Parathyroid adenoma (tissue), 2 donors: ENCODE measurements around the gene GDF10.
A peak's percentile ranks its signal among the peaks of the same experiment; 100 is the strongest.

Experiments used
- H2AFZ ChIP-seq: fragments of 300-600 bp; sonication (generic); one replicate; pipeline ENCODE4 v1.7.0; 2017; ENCODE audit warnings: antibody characterized with exemption, mild to moderate bottlenecking
- H3K27ac ChIP-seq: fragments of 300-600 bp; sonication (generic); one replicate; pipeline ENCODE4 v1.7.0; 2017
- H3K27me3 ChIP-seq: fragments of 300-600 bp; sonication (generic); one replicate; pipeline ENCODE4 v1.7.0; 2017; ENCODE audit warnings: low read length; ENCODE audit not compliant: control insufficient read depth, insufficient read depth
- H3K36me3 ChIP-seq: fragments of 300-600 bp; sonication (generic); one replicate; pipeline ENCODE4 v1.7.0; 2017; ENCODE audit warnings: low read length; ENCODE audit not compliant: control insufficient read depth, insufficient read depth
- H3K4me1 ChIP-seq: fragments of 300-600 bp; sonication (generic); one replicate; pipeline ENCODE4 v1.7.0; 2017; ENCODE audit warnings: control low read depth
- H3K4me2 ChIP-seq: fragments of 300-600 bp; sonication (generic); one replicate; pipeline ENCODE4 v1.7.0; 2017; ENCODE audit warnings: low read length
- H3K4me3 ChIP-seq: fragments of 300-600 bp; sonication (generic); one replicate; pipeline ENCODE4 v1.7.0; 2017; ENCODE audit warnings: low read depth, low read length
- H3K79me2 ChIP-seq: fragments of 300-600 bp; sonication (generic); one replicate; pipeline ENCODE4 v1.7.0; 2017; ENCODE audit warnings: control low read depth
- H3K9ac ChIP-seq: fragments of 300-600 bp; sonication (generic); one replicate; pipeline ENCODE4 v1.7.0; 2017; ENCODE audit warnings: mild to moderate bottlenecking
- H3K9me3 ChIP-seq: fragments of 300-600 bp; sonication (generic); one replicate; pipeline ENCODE4 v1.7.0; 2017; ENCODE audit warnings: low read length; ENCODE audit not compliant: control insufficient read depth
- TF ChIP-seq, protein P1 (sequence below): fragments of 300-600 bp; sonication (generic); IDR thresholded peaks from one replicate; pipeline ENCODE4 v1.7.0; 2017; ENCODE audit warnings: antibody characterized with exemption, mild to moderate bottlenecking
- donor health status: primary hyperparathyroidism.

The GDF10 gene

DNA sequence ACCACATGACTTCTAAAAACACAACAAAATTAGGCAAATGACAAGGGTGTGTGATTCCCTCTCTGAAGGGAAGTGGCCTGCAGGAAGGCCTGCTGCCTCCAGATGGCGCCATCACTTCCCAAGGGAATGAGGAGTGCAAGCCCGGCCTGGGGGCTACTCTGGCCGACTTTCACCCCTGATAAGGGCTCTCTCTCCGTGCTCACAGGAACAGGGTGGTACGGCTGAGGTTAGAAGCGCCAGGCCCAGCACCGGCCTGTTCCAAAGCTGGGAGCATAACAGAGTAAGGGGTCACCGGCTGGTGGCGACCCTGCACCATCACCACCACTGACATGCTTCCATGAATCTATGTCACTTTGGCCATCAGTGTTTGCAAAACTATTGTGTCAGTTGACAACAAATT, 61.3 kb downstream of the GDF10 start:
- Histone ChIP-seq H3K79me2 (no peaks in the 10 kb centered on the region), H3K9me3 (no peaks in the 10 kb centered on the region), H3K4me3 (no peak overlapping the region), H2AFZ (no peak overlapping the region), H3K9ac (no peak overlapping the region), H3K27ac (no peak overlapping the region), H3K4me1 (peaks cover 2% of the 10 kb centered on the region), H3K36me3 (no peaks in the 10 kb centered on the region), H3K27me3 (no peaks in the 10 kb centered on the region), H3K4me2 (no peak overlapping the region)
- TF ChIP-seq, protein P1, sequence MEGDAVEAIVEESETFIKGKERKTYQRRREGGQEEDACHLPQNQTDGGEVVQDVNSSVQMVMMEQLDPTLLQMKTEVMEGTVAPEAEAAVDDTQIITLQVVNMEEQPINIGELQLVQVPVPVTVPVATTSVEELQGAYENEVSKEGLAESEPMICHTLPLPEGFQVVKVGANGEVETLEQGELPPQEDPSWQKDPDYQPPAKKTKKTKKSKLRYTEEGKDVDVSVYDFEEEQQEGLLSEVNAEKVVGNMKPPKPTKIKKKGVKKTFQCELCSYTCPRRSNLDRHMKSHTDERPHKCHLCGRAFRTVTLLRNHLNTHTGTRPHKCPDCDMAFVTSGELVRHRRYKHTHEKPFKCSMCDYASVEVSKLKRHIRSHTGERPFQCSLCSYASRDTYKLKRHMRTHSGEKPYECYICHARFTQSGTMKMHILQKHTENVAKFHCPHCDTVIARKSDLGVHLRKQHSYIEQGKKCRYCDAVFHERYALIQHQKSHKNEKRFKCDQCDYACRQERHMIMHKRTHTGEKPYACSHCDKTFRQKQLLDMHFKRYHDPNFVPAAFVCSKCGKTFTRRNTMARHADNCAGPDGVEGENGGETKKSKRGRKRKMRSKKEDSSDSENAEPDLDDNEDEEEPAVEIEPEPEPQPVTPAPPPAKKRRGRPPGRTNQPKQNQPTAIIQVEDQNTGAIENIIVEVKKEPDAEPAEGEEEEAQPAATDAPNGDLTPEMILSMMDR: peak; percentile 43

DNA sequence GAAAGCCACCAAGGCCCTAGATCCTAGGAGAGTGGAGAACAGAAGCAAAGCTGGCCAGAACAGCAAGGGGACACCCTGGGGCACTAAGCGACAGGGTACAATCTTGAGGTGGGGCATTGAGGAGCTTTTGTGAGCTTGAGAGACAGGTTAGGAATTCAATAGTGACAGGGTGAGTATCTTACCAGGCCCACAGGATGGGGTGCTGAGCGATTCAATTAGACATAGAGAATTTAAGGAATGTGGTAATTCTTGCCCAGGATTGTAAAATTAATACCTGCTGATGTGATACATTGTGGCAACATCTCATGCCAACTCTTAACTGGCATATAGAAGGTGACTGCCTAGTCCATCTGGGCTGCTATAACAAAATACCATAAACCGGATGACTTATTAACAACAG, 62.2 kb downstream of the GDF10 start:
- Histone ChIP-seq H3K9me3 (no peaks in the 10 kb centered on the region), H3K4me3 (no peak overlapping the region), H3K4me1 (peaks cover 2% of the 10 kb centered on the region), H3K27me3 (no peaks in the 10 kb centered on the region), H2AFZ (no peak overlapping the region), H3K79me2 (no peaks in the 10 kb centered on the region), H3K27ac (no peak overlapping the region), H3K9ac (no peak overlapping the region), H3K4me2 (no peak overlapping the region), H3K36me3 (no peaks in the 10 kb centered on the region)
- TF ChIP-seq, protein P1: no peak
